PC-3 (cell line): ENCODE results near the gene WIZ.
"Not testable (repeated sequence)": the region's sequence is repeated elsewhere in the genome, so short reads cannot be mapped to it uniquely, and the experiment has no call there.

Source experiments
- EZH2 ChIP-seq: fragments of 300-600 bp; sonication (generic); IDR thresholded peaks from one replicate; pipeline ENCODE4 v1.6.1; 2017; ENCODE audit warnings: antibody characterized with exemption, mild to moderate bottlenecking, low read length; ENCODE audit not compliant: unreplicated experiment
- TF ChIP-seq, protein P1 (sequence below): fragments of 300-600 bp; sonication (generic); conservative IDR thresholded peaks from 2 replicates; pipeline ENCODE4 v1.5.1; 2017; ENCODE audit warnings: antibody characterized with exemption, low read depth, mild to moderate bottlenecking, low read length

DNA sequence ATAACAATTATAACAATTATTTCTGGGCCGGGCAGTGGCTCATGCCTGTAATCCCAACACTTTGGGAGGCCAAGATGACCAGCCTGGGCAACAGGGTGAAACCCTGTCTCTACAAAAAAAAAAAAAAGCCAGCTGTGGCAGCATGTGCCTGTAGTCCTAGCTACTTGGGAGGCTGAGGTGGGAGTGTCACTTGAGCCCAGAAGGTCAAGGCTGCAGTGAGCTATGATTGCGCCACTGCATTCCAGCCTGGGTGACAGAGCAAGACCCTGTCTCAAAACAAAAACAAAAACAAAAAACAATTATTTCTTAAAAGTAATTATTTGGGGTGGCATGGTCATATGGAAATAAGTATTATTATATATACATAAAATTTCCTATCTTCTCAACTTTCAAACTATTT, 38.4 kb downstream of the WIZ start:
- TF ChIP-seq EZH2 = not testable (repeated sequence)
- TF ChIP-seq, protein P1, sequence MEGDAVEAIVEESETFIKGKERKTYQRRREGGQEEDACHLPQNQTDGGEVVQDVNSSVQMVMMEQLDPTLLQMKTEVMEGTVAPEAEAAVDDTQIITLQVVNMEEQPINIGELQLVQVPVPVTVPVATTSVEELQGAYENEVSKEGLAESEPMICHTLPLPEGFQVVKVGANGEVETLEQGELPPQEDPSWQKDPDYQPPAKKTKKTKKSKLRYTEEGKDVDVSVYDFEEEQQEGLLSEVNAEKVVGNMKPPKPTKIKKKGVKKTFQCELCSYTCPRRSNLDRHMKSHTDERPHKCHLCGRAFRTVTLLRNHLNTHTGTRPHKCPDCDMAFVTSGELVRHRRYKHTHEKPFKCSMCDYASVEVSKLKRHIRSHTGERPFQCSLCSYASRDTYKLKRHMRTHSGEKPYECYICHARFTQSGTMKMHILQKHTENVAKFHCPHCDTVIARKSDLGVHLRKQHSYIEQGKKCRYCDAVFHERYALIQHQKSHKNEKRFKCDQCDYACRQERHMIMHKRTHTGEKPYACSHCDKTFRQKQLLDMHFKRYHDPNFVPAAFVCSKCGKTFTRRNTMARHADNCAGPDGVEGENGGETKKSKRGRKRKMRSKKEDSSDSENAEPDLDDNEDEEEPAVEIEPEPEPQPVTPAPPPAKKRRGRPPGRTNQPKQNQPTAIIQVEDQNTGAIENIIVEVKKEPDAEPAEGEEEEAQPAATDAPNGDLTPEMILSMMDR = not testable (repeated sequence)
